K562 (cell line): ENCODE data around the gene MKNK1. TPM values are rescaled to one million over a fixed set of nuclear protein-coding genes. Genes with fewer than 3 reads are reported as not detected.

ENCODE experiments used
- CSDE1 ChIP-seq, 2 experiments: fragments of 450-650 bp; IDR thresholded peaks; 2 replicates each; pipeline ENCODE4 v1.6.1; 2016; ENCODE audit warnings: mild to moderate bottlenecking in 1 of 2
- DLX4 ChIP-seq: fragments of 250-450 bp; sonication (Bioruptor Pico); IDR thresholded peaks from 2 replicates; pipeline ENCODE4 v1.6.1; 2021; ENCODE audit warnings: mild to moderate bottlenecking
- ELK1 ChIP-seq: sonication (generic); formaldehyde crosslinking; IDR thresholded peaks from 2 replicates; pipeline ENCODE4 v1.8.1; 2022; ENCODE audit warnings: missing genetic modification reagents
- ETS1 ChIP-seq: conservative IDR thresholded peaks from 2 replicates; pipeline ENCODE4 v1.6.1; 2011; ENCODE audit warnings: low read depth, mild to moderate bottlenecking, low read length; ENCODE audit not compliant: control insufficient read depth
- EWSR1 ChIP-seq: fragments of 450-650 bp; IDR thresholded peaks from 2 replicates; pipeline ENCODE4 v1.6.1; 2018; ENCODE audit warnings: borderline replicate concordance, mild to moderate bottlenecking, low read depth, moderate library complexity; ENCODE audit not compliant: partially characterized antibody
- HIVEP1 ChIP-seq: fragments of 250-450 bp; sonication (Bioruptor Pico); IDR thresholded peaks from 2 replicates; pipeline ENCODE4 v1.4.0; 2020; ENCODE audit warnings: mild to moderate bottlenecking
- HMG20B ChIP-seq: fragments of 250-450 bp; sonication (Bioruptor Pico); IDR thresholded peaks from 2 replicates; pipeline ENCODE4 v1.5.0; 2021; ENCODE audit warnings: mild to moderate bottlenecking
- KDM2B ChIP-seq: fragments of 250-450 bp; sonication (Bioruptor Pico); IDR thresholded peaks from 2 replicates; pipeline ENCODE4 v1.8.0; 2021; ENCODE audit warnings: mild to moderate bottlenecking, moderate library complexity
- MAFG ChIP-seq: fragments of 450-650 bp; conservative IDR thresholded peaks from 2 replicates; pipeline ENCODE4 v1.6.1; 2016; ENCODE audit warnings: missing genetic modification characterization, missing compliant biosample characterization
- MLLT1 ChIP-seq, 2 experiments: fragments of 450-650 bp; IDR thresholded peaks; 2 replicates each; pipeline ENCODE4 v1.6.1; 2016
- MXD1 ChIP-seq: fragments of 250-450 bp; sonication (Bioruptor Pico); IDR thresholded peaks from 2 replicates; pipeline ENCODE4 v1.8.0; 2021; ENCODE audit warnings: borderline replicate concordance, mild to moderate bottlenecking, moderate library complexity; ENCODE audit not compliant: poor library complexity, severe bottlenecking
- NFIC ChIP-seq: fragments of 450-650 bp; IDR thresholded peaks from 2 replicates; pipeline ENCODE4 v1.6.1; 2017; ENCODE audit warnings: mild to moderate bottlenecking, inconsistent platforms
- NR1H2 ChIP-seq: sonication (generic); formaldehyde crosslinking; IDR thresholded peaks from 2 replicates; pipeline ENCODE4 v1.4.0; 2020; ENCODE audit warnings: mild to moderate bottlenecking, missing genetic modification reagents
- SFPQ ChIP-seq: fragments of 200-400 bp; formaldehyde crosslinking; IDR thresholded peaks from 2 replicates; pipeline ENCODE4 v1.6.1; 2017; ENCODE audit warnings: mild to moderate bottlenecking, low read depth, low read length, moderate library complexity
- SMARCA5 ChIP-seq: fragments of 450-650 bp; IDR thresholded peaks from 2 replicates; pipeline ENCODE4 v1.6.1; 2016
- TAL1 ChIP-seq: fragments of 450-650 bp; IDR thresholded peaks from 2 replicates; pipeline ENCODE4 v1.6.1; 2016; ENCODE audit warnings: mild to moderate bottlenecking
- ZFP30 ChIP-seq: fragments of 250-450 bp; sonication (Bioruptor Pico); IDR thresholded peaks from 2 replicates; pipeline ENCODE4 v1.8.0; 2022; ENCODE audit warnings: moderate library complexity, mild to moderate bottlenecking, inconsistent platforms, borderline replicate concordance
- ZNF133 ChIP-seq: fragments of 250-450 bp; sonication (Bioruptor Pico); IDR thresholded peaks from 2 replicates; pipeline ENCODE4 v1.4.0; 2020; ENCODE audit warnings: mild to moderate bottlenecking
- ZNF3 ChIP-seq: fragments of 250-450 bp; sonication (Bioruptor Pico); IDR thresholded peaks from 2 replicates; pipeline ENCODE4 v1.5.0; 2021; ENCODE audit warnings: mild to moderate bottlenecking, moderate library complexity
- ZNF589 ChIP-seq: fragments of 200-800 bp; sonication (Bioruptor generic); IDR thresholded peaks from 2 replicates; pipeline ENCODE4 v1.6.1; 2016; ENCODE audit warnings: low read depth, missing genetic modification characterization, missing compliant biosample characterization
- ZNF695 ChIP-seq: fragments of 450-650 bp; formaldehyde crosslinking; IDR thresholded peaks from 2 replicates; pipeline ENCODE4 v1.4.0; 2020; ENCODE audit warnings: mild to moderate bottlenecking, moderate library complexity
- polyA plus RNA-seq, 8 experiments: library from polyadenylated mRNA; depleted of rRNA in 4 of 8; stranded (reverse) in 5 of 8; unstranded in 3 of 8; fragments of >200 nt; fragmentation: Nextera tagmentation in 2 of 8; fragmentation: Illumina TruSeq in 1 of 8; extraction: Ambion mirVana in 2 of 8; extraction: Trizol in 1 of 8; gene quantifications; 2 replicates each; pipeline versions ENCODE4 v1.2.1 to v1.2.3, GENCODE V29; 2011 to 2014; ENCODE audit warnings: inconsistent platforms in 1 of 8, missing spikeins in 1 of 8
- total RNA-seq, 7 experiments: library from RNA; depleted of rRNA in 6 of 7; stranded (reverse); fragments of >200 nt in 6 of 7; fragmentation: Illumina TruSeq in 2 of 7; extraction: Trizol in 2 of 7; gene quantifications; 2 replicates each; pipeline versions ENCODE4 v1.2.1 to v1.2.3, GENCODE V29; 2011 to 2021; ENCODE audit warnings: low replicate concordance in 1 of 7

MKNK1 gene
- total and polyA plus RNA-seq, 9 of the 15 experiments (the other 6 are each of a cell fraction or from before 2014, with no cell fraction given) = 27.7 to 51.3 (median 43.7) TPM

- TF ChIP-seq DLX4 (CRISPR knock-in tag) (no peak), ZFP30 (no peak), EWSR1 (no peak), ELK1 (CRISPR knock-in tag) (no peak), ETS1 (peak; percentile 96), MXD1 (no peak), SFPQ (no peak), SMARCA5 (no peak), ZNF589 (CRISPR knock-in tag) (peak; percentile 97), NFIC (peak; percentile 92), KDM2B (CRISPR knock-in tag) (no peak), HMG20B (CRISPR knock-in tag) (no peak), ZNF133 (CRISPR knock-in tag) (no peak), ZNF3 (no peak), ZNF695 (CRISPR knock-in tag) (no peak), TAL1 (peak; percentile 97), MLLT1 (IDR thresholded peaks at IDR 0.05) (no peak), CSDE1 (IDR thresholded peaks at IDR 0.05) (no peak), HIVEP1 (CRISPR knock-in tag) (0 out of 2 replicates have a peak, but pooled peaks have one; percentile 77), MAFG (no peak), NR1H2 (CRISPR knock-in tag) (no peak)
Measured at GRCh38 chr1:46544561-46545240, 59.4 kb downstream of the MKNK1 start (continued).
